GM03348 (cell line): ENCODE data around the gene EZH2.
A peak's percentile ranks its signal among the peaks of the same experiment; 100 is the strongest.

Source experiments
- DNase-seq: peaks from one replicate; pipeline ENCODE4 v3.0.0; 2012; ENCODE audit warnings: low spot score

Gene EZH2

DNA sequence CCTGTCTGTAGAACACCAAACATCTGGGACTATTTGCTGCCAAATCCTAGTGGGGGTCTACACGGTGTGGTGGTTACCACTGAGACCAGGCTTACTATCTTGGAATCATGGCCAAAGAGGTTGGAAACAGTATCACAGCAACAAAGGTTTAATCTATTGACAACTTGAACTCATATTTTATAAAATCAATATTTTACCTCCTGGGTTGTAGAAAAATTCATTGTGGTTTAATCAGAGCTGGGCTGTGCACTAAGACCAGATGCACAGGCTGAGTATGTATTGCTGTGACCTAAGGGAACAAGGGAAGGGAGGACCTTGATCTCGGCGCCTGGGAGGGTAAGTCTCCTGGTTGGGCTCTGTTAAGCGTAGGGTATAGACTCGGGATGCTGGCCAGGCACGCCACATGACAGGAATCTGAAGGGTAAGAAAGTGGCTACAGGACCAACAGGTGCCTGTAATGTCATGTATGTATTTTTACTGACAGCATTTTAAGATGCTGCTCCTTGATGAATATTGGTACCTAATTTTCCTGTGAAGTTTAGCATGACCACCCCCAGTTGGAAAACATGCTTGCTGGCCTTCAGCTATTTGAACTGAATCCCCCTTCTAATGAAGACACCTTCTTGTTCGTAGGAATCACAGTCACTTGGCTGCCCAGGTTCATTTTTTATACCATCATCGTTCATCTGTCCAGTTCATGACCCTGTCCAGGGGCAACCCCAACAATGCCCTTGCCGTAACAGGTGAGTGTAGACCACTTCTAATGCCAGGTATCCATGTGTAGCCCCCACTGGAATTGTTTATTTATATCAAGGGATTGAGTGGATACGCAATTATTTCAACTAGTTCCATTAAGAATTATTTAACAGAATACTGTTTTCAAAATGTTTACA, 79.5 kb downstream of the EZH2 start:
- no peak for DNase-seq

DNA sequence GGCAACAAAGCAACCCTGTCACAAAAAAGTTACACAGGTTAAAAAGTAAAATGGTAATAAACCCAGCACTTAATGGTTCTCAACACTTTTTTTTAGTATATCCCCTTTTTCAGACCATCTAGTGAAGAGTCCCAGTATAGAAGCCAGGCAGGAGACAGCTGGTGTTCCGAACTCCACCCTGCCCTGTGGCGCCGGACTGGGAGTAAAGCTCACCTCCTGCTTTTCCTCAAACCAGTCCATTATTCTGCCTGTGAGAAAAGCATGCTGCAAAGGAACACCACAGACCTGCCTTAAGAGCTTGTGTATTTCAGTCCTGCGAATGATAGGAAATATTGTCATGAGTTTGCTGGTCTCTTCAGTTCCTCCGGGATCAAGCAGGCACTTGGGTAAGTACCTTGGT, 81.0 kb downstream of the EZH2 start:
- DNase-seq, result no peak

DNA sequence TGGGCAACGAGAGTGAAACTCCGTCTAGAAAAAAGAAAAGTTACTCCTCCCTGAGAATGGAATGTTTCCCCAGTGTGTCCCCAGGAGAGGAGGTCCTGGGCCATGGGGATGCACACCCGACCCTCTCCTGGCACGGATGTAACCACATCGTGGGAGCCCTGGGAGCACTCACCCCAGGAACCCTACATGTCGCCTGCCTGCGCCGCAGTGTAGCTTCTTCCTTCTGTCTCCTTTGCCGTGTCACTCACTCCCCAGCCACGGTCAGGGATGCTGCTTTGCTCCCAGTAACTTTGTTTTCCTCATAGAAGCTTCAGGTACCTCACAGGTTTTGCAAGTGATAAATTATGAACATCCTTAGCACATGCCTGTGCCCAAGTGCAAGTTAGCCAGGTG, 82.0 kb downstream of the EZH2 start:
- DNase-seq, result no peak

DNA sequence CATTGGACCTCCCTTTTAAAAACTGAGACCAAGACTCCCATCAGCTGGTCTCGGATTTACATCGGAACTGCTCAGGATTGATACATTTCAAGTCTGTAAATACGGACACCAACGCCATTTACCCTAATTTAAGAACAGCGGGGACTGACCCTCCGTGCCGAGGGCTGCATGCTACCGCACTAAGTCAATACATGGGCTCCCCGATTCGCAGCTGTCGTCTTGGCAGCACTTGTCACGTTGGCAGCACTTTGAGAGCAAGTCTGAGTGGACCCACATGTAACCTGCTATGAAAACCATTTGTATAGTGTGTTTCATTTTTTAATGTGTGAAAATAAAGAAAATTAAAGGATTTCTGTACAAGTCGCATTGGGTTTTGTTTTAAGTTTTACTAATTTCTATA, 83.4 kb downstream of the EZH2 start:
- DNase-seq, result no peak

DNA sequence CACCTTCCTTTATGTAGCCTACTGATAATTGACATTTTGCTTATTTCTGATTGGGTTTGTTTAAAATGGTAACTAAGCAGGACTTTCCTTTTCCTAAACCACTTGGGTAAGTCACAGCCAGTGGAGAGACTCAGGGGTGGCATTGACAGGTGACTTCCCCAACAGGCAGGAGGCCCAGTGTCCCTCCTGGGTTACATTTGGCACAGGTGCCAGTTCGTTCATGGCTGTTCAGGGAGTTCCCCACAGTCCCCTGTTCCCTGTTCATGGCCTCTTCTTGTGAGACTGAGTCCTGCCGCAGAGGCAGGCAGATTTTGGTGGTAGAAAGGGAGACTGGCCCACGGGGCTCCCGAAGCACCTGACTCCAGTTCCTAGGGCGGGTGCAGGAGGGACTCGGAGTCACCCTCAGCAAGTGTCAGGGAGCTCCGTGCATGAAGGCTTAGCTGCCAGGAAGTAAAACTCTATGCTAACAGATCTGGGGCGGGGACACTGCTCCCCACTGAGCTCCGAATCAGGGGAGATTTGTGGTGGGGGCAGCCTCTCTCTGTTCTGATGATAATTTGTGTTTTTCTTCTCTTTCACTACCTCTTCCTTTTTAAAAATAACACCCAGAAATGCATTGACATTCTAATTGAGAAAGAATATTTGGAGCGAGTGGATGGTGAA, 84.1 kb downstream of the EZH2 start:
- no peak for DNase-seq

DNA sequence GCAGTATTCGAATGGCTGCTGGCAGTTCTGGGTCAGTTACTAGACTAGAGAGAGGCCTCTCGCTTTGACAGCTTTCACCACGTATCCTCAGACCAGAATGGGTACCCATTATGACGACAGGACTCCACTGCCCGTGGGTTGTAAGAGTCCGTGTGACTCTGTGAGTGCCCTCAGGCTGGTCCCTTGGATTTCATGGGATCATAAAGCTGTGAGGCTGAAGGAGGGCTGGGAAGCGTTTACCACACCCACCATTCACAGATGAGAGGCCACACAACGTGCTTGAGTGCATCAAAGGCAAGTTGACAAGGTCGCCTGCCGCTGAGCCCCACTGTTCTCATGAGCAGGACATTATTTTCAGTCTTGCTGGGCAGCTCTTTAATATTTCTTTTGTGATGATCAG, 87.2 kb downstream of the EZH2 start:
- no peak for DNase-seq

DNA sequence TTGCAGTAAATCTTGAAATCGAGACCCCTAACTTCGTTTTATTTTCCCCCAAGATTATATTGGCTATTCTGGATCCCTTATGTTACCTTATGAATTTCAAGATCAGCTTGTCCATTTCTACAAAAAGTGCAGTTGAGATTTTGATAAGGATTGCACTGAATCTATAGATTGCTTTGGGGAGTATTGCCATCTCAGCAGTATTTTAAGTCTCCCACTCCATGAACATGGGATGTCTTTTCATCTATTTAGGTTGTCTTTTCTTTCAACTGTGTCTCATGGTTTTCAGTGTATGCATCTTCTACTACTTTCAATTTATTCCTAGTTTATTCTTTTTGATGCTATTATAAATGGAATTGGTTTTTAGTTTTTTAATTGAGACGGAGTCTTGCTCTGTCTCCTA, 89.6 kb downstream of the EZH2 start:
- no peak for DNase-seq

DNA sequence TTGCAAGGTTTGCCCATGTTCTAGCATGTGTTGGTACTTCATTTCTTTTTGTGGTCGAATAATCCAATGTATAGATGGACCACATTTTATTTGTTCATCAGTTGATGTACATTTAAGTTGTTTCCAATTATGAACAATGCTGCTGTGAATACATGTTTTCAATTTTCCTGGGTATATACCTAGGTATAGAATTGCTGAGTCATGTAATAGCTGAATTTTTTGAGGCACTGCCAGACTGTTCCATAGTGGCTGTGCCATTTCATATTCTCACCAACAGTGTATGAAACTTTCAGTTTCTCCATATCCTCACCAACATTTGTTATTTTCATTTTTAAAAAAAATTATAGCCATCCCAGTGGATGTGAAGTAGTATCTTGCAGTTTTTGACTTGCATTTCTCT, 90.5 kb downstream of the EZH2 start:
- no peak for DNase-seq

DNA sequence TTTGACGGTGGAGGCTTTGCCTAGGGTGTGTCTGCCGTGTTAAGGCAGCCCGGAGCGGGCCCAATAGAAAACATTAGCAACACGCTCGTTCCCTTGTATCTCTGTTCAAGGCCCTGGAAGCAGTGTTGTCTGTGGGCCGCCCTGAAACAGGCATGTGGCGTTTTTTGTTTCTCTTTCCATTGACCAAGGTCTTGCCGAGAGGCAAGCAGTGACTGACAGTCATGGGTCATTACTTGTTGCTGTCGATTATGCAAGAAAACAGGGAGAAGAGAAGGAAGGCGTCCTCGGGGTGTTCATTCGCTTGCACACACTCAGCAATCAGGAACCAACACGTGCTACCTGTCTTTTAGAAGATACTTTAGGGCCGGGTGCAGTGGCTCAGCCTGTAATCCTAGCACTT, 92.5 kb downstream of the EZH2 start:
- DNase-seq, result no peak

DNA sequence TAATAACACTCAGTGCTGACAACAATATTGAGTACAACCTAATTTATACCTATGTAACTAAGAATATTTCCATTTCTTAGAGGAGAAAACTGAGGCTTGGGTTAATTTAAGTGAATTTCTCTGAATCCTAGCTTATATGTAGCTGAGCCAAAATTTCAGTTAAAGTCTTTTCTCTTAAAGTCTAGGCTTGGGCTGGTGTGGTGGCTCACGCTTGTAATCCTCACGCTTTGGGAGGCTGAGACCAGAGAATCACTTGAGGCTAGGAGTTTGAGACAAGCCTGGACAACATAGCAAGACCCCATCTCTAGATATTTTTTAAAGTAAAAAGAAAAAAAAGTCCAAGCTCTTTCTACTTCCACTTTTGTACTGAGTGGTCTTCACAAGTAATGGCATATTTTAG, 93.2 kb downstream of the EZH2 start:
- DNase-seq, result no peak

DNA sequence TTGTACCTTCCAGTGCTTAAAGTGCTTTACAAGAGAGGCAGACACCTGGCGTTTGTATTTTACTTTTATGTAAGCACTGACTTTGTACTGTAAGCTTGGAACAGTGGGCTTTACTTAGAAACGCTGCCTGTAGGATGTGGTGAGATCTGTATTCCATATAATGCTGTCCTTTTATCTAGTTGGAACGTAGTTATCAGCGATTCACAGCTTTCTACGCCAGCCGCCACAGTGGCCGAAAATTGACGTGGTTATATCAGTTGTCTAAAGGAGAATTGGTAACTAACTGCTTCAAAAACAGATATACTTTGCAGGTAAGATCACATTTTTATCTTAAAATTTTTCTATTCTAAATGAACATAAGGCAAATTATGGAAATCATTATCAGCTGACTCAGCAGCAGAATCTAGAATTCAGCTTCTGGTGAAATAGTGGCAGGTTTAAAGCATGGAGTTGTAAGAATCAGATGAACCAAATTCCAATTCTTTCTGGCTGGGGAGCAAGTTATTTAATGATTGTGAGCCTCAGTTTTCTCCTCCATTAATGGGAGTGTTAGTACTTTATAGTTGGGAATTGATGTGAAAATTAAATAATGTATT, 93.9 kb downstream of the EZH2 start:
- DNase-seq, result no peak

DNA sequence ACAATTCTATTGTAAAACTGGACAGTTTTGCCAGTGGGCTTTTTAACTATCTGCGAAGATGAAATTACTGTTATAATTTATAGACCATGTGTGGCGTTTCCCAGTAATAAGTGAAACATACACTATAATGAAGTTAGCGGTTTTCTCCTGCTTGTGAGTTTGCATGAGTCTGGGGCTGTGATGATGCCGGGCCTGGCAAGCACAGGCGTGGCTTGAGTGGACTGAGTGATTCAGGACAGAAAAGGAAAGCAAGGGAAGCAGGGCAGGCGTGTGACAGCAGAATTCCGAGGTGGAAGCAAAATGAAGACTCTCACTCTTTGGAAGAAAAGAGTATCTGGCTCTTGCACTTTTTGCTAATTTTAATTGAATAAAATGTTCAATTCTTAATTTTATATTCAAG, 94.9 kb downstream of the EZH2 start:
- DNase-seq, result no peak

DNA sequence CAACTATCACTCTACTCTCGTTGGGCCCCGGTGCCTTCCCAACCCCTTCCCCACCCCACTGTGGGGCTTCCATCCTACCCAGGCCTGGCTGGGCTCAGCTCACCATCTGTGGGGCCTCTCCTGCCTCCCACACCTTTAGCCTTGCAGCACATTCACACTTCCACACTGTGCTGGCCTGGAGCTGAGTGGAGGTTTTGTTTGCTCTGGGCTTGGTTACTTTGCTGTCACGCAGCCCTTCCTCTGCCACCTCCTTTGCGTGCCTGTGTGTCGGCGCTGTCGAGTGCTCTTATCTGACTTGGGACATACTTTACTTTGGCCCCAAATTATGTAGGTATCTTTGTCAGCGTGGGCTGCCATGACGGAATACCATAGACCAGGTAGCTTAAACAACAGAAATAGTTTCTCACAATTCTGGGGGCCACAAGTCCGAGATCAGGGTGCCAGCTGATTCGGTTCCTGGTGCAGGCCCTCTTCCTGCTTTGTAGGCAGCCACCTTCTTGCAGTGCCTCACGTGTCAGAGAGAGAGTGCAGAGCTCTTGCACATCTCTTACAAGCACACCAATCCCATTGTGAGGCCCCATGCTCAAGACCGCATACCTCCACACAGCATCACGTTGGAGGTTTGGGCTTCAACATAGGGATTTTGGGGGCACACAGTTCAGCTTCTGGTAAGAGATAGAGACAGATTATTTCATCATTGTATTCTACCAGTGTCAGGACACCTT, 96.4 kb downstream of the EZH2 start:
- DNase-seq, result no peak

DNA sequence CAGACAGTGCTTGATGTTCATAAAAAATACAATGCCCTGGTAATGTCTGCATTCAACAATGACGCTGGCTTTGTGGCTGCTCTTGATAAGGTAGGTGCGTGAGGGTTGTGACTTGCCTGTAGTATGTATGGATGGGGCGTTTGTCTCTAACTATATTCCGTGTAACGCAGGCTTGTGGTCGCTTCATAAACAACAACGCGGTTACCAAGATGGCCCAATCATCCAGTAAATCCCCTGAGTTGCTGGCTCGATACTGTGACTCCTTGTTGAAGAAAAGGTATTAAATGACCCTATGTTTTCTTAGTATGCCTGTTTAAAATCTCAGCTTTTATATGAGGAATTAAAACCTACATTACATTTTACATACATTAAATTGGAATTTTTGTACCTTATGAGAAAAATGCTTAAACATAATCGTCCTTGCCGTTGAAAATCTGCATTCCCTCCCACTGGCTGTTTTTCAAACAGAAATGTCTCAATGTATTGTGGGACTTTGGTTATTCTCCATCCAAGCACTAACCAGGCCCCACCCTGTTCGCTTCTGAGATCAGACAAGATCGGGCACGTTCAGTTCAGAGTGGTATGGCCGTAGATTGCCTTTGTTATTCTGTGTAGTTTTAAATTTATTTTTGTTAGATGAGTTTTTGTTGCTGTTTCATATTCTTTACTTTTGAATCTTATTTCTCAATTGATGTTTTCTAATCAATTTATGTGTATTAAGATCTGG, 100.1 kb downstream of the EZH2 start:
- no peak for DNase-seq

DNA sequence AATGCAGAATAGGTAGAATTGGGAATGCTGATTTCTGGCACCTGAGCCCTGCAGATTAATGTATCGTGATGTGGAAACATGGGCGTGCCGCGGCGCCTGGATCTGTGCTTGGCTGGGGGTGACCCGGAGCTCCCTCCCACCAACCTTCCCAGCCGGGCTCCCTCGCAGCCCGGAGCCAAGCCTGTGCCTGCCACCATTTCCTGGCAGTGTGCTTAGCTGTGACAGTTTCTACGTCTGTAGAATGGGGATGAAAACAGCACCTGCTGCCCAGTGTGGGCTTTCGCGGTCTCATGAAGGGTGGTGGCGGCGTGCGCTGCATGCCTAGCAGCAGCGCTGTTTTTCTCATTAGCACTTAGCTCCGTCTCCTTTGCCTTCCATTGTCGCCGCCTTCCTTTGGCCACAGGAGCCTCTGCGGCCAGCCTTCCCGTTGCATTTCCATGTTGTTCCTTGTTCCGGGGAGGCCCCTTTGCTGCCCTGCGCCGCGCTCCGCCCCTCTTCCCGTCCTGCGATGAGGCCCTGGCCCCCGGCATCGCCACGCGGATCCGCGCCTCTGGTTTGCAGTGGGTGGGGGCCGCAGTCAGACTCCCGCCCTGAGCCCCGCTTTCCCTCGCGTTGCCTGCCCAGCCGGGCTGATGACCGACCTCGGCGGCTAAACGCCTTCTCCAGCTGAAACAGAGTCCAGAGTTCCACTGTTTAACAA, 101.2 kb downstream of the EZH2 start:
- no peak for DNase-seq

DNA sequence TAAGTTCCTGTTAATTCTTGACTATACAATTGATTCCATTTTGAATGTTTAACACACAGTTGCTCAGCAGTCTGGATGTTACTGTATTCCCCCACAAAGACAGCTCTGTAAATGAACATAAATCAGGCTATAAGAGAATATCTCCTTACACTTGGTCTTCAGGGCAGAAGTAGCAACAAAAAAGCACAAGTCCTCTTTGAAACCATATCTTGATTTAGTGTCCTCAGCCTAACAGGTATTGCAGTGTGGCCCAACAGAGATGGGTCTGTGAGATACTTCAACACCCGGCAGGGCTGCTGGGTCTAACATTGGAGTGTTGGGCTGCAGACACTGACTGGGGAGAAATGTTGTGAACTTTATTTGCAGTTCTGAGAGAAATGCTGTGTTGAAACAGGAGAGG, 109.6 kb downstream of the EZH2 start:
- no peak for DNase-seq

DNA sequence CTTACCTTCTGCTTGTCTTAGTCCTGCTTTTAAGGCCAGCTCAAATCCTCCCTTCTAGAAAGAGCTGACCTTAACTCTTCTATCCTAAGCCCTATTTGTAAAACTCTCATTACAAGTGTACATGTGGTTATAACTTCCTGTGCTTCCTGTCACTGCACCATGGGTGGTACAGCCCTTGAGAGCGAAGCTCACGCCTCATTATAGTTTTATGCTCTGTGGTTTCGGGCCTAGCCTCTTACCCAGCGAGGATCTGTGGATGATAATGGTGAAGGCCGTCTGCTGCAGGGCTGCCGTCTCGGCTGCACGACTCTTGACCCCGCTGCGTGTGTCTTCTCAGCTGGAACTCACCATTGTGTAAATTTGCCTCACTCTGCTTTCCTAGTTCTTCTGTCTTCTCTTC, 110.8 kb downstream of the EZH2 start:
- DNase-seq, result no peak

DNA sequence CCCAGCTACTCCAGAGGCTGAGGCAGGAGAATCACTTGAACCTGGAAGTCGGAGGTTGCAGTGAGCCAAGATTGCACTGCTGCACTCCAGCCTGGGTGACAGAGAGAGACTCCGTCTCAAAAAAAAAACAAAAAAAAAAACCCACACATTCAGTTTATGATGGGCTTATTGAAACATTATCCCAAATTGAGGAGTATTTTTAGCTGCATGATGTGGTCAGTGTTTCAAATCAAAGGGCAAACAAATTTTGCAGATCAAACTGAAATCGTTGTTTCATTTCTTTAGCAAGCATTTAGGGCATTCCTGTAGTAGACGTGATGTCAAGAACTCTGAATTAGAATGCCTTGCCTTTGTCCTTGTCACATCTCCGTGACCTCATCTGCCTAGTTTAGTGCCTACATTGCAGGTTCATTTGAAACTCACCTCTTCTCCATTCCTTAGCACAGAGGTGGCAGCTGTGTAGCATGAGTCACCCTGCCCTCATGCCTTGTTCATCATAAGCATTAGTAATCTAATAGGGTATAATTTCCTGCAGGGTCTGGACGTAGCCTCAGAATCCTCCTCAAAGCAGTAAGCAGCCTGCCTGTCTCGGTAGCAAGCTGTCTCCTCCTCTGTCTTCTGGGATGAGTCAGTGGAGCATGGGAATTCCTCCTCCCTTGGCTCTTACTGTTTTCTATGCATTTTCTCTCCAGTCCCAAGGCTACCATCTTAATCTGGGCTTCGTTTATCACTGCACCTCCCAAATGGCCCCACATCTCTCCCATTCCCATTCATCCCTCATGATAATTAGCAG, 111.6 kb downstream of the EZH2 start:
- DNase-seq, result peak; percentile 83

DNA sequence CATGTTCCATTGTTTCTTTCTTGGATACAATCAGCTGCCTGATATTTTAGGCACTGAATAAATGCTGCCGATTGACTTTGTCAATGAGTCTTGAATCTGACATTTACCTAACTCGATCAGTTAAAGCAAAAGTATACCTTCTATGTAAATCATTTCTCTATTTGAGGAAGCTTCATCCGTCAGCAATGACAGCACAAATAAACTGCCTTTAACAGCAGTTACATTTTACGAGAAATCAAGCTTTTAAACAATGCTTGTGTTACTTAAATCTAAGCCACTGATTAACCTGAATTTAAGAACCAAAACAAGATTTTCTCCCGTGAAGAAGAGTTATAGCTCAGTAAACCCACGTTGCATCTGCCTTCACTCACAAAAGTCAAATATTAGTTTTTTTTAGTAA, 114.1 kb downstream of the EZH2 start:
- DNase-seq, result no peak

DNA sequence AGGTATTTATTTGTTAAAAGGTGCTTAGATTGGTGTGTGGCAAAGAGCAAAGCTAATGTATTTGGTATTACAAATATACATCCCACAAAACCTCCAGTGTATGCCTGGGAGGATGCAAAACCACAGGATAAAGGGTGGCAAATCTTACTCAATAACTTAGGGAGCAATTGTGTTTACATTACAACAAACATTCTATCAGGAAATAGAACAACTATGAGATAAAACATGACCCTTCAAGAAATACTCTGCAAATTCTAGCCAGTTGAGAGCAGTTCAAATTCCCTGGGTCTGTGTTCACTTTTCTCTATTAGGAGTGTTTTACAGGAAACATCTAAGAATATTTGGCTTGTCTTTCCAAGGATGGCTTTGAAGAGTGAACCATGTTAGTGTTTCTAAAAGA, 120.5 kb downstream of the EZH2 start:
- DNase-seq, result no peak
